ENCODE results near the gene PBX2. TPM values are rescaled to one million over a fixed set of nuclear protein-coding genes. Genes with fewer than 3 reads are reported as not detected.
A peak's percentile ranks its signal among the peaks of the same experiment; 100 is the strongest.

The PBX2 gene
- polyA plus RNA-seq, 3 donors, result 1.9 to 201 (median 4.0) TPM

- TF ChIP-seq CTCF (IDR thresholded peaks at IDR 0.05), result no peak
- no peak overlapping the region for H3K9ac ChIP-seq (ENCODE audit: insufficient read depth, low read length, poor library complexity, severe bottlenecking)
- 88% methylated on average over 1 of the region's 2 CpGs for WGBS (ENCODE audit: insufficient coverage)
- H3K4me1 ChIP-seq (ENCODE audit: control insufficient read depth in 1 of 2, insufficient read depth in 2 of 2, low read length in 2 of 2), result peaks cover 7 to 8% of the 10 kb centered on the region in 2 donors
- no peak overlapping the region for H3K27ac ChIP-seq (ENCODE audit: low read depth in 1 of 2, low read length in 2 of 2)
- DNase-seq, result no peak
- H3K36me3 ChIP-seq (replicated peaks in 1 of 2; ENCODE audit: control insufficient read depth in 1 of 2, insufficient read depth in 2 of 2, low read length in 2 of 2), result peaks cover 27 to 32% of the 10 kb centered on the region in 2 donors
- Mint-ChIP-seq H3K36me3 (peaks cover 32 to 38% of the 10 kb centered on the region in 2 donors), H3K4me1 (peaks cover 8% of the 10 kb centered on the region), H3K4me3 (no peak overlapping the region), H3K9me3 (no peaks in the 10 kb centered on the region), H3K27me3 (ENCODE audit: low read depth in 3 of 3) (peaks cover 0 to 3% (median 0%) of the 10 kb centered on the region in 3 donors), H3K27ac (peak overlapping the region in 2 of 7 donors; percentile 16 to 52)
- H3K4me2 ChIP-seq (replicated peaks; ENCODE audit: extremely low read depth, low read length, poor library complexity, severe bottlenecking), result no peak overlapping the region
- no peak overlapping the region for H3K4me3 ChIP-seq (replicated peaks in 1 of 3; ENCODE audit: low read depth in 2 of 3, low read length in 3 of 3)
- H4K20me1 ChIP-seq (ENCODE audit: insufficient read depth, low read length), result no peaks in the 10 kb centered on the region
- intact Hi-C loops (cut with micrococcal nuclease), result no loop called here
- H2AFZ ChIP-seq (ENCODE audit: insufficient read depth, low read depth, low read length, poor library complexity, severe bottlenecking), result no peak overlapping the region
- H3K27me3 ChIP-seq (ENCODE audit: control insufficient read depth in 2 of 2, insufficient read depth in 2 of 2, low read length in 2 of 2), result no peaks in the 10 kb centered on the region
- no peaks in the 10 kb centered on the region for H3K9me3 ChIP-seq (replicated peaks in 1 of 2; ENCODE audit: control insufficient read depth in 1 of 2, insufficient read depth in 1 of 2, low read length in 2 of 2)
- H3K79me2 ChIP-seq (ENCODE audit: insufficient read depth, low read length), result no peaks in the 10 kb centered on the region
Observed at GRCh38 chr6:32168350-32168749, 21.7 kb downstream of the PBX2 start.

DNA sequence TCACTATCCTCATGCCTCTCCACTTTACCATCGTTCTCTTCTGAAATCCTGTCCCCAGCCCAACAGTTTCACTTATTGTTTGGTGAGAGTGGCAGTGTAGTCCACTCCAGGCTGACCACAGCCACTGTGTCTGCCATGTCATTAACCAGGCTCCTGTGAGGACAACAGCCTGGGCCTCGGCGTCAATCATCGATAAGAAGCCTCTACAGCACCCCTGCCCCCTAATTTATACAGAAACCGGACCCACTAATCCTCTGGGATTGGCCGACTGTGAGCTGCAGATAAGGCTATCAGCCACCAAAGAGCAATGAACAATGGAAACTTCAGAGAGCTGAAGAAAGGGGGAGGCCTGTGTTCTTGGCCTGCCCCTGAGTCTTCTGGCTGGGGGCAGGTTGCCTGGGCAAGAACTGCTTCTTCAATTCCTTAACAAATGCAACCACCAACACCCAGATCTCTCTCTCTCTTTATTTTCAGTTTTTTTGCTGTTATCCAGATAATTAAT lies 22.2 kb downstream of the PBX2 start:
- no peak overlapping the region for H2AFZ ChIP-seq (ENCODE audit: insufficient read depth, low read depth, low read length, poor library complexity, severe bottlenecking)
- WGBS (ENCODE audit: insufficient coverage), result 100% methylated on average over 3 of the region's 6 CpGs
- no peak overlapping the region for H3K4me3 Mint-ChIP-seq
- H4K20me1 ChIP-seq (ENCODE audit: insufficient read depth, low read length), result no peaks in the 10 kb centered on the region
- H3K9ac ChIP-seq (ENCODE audit: insufficient read depth, low read length, poor library complexity, severe bottlenecking), result no peak overlapping the region
- peaks cover 32 to 38% of the 10 kb centered on the region in 2 donors for H3K36me3 Mint-ChIP-seq
- no peaks in the 10 kb centered on the region for H3K79me2 ChIP-seq (ENCODE audit: insufficient read depth, low read length)
- H3K27ac Mint-ChIP-seq, result peak overlapping the region in 1 of 7 donors; percentile 16
- no peak for TF ChIP-seq CTCF (IDR thresholded peaks at IDR 0.05)
- no peak overlapping the region for H3K27ac ChIP-seq (ENCODE audit: low read depth in 1 of 2, low read length in 2 of 2)
- H3K4me1 Mint-ChIP-seq, result peaks cover 2% of the 10 kb centered on the region
- peaks cover 0 to 3% (median 0%) of the 10 kb centered on the region in 3 donors for H3K27me3 Mint-ChIP-seq (ENCODE audit: low read depth in 3 of 3)
- no peaks in the 10 kb centered on the region for H3K9me3 Mint-ChIP-seq
- H3K4me2 ChIP-seq (replicated peaks; ENCODE audit: extremely low read depth, low read length, poor library complexity, severe bottlenecking), result no peak overlapping the region
- no peaks in the 10 kb centered on the region for H3K27me3 ChIP-seq (ENCODE audit: control insufficient read depth in 2 of 2, insufficient read depth in 2 of 2, low read length in 2 of 2)
- no peak overlapping the region for H3K4me3 ChIP-seq (replicated peaks in 1 of 3; ENCODE audit: low read depth in 2 of 3, low read length in 3 of 3)
- H3K4me1 ChIP-seq (ENCODE audit: control insufficient read depth in 1 of 2, insufficient read depth in 2 of 2, low read length in 2 of 2), result peaks cover 2 to 3% of the 10 kb centered on the region in 2 donors
- intact Hi-C loops (cut with micrococcal nuclease), result no loop called here
- DNase-seq, result no peak
- no peaks in the 10 kb centered on the region for H3K9me3 ChIP-seq (replicated peaks in 1 of 2; ENCODE audit: control insufficient read depth in 1 of 2, insufficient read depth in 1 of 2, low read length in 2 of 2)
- H3K36me3 ChIP-seq (replicated peaks in 1 of 2; ENCODE audit: control insufficient read depth in 1 of 2, insufficient read depth in 2 of 2, low read length in 2 of 2), result peaks cover 27 to 32% of the 10 kb centered on the region in 2 donors
